DMS153 treated with DMSO at 0.1 percent for 48 hours (cell line): ENCODE data around the gene CTU1.
"Not testable (repeated sequence)": the region's sequence is repeated elsewhere in the genome, so short reads cannot be mapped to it uniquely, and the experiment has no call there.

Experiments
- DNase-seq: peaks from one replicate; lab custom pipeline; 2025; ENCODE audit not compliant: unreplicated experiment; lab: John Stamatoyannopoulos, UW

The CTU1 gene

DNA sequence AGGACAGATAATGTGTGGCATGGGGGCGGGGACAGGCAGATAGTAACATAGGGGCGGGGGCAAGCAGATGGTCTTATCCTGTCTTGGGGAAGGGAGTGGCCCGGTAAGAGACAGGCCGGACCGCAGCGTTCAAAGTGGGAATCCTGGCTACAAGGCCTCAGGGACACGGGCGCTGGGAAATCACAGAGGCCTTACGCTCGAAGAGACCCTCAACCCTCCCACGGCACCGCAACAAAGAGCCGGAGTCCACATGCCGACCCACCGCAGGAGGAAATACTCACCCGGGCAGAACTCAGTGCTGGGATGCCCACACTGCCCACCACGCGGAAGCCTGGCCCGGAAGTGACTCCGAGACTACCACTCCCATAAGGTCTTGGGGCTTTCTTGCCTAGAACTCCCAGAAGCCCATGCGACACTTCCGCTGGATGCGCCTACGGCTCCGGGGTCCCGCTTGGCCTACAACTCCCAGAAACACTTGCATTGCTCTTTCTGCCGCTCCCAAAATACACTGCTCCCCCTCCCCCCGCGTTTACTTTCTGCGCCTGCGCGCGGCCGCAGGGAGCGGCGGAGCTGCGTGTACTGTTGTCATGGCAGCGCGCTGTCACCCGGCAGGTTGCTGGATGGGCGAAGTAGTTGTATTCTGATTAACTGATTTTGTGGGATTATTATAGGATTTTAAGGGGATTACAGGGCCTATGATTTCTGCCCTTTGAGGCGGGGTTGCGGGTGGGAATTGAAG lies at the start of gene CTU1:
CTU1 (minus strand) TSS at position 344 of the 739 bp plus-strand sequence. CDS start 3,840 bp downstream, outside the sequence.
- peak; percentile 97 for DNase-seq

DNA sequence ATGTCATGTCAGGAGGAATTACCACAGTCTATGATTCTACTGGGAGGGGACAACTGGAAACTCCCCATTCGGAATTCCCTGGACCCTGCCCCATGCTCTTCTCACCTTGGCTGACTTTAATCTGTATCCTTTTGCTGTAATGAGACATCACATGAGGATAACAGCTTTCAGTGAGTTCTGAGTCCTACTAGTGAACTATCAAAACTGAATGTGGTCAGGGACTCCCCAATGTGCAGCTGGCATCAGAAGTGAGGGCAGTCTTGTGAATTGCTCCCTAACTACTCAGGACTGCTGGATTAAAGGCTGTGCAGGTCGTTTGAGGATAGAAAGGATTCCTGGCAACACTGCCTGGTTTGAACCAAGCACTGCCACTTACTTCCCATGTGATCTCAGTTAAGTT lies 49.1 kb upstream of the CTU1 start:
- DNase-seq = no peak

GRCh38 chr19:51156710-51157109 lies 48.5 kb upstream of the CTU1 start:
- DNase-seq = no peak

- DNase-seq = no peak
Observed at GRCh38 chr19:51150627-51151026, 42.4 kb upstream of the CTU1 start.

GRCh38 chr19:51148580-51148979 lies 40.4 kb upstream of the CTU1 start:
- DNase-seq = no peak

DNA sequence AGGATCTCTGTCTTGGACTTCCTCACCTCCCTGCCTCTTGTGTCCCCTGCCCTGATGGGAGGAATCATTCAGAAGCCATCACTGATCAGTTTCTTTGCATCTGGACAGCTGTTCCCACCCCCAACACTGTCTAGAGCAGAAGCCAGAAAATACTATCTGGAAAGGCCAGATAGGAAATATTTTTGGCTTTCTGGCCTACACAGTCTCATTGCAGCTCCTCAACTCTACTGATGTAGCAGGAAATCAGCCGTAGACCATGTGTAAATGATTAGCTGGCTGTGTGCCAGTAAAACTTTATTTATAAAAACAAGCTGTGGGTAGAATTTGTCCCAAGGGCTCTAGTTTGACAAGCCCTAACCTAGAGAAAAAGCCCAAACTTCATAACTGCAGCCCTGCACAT lies 39.5 kb upstream of the CTU1 start:
- DNase-seq = no peak

DNA sequence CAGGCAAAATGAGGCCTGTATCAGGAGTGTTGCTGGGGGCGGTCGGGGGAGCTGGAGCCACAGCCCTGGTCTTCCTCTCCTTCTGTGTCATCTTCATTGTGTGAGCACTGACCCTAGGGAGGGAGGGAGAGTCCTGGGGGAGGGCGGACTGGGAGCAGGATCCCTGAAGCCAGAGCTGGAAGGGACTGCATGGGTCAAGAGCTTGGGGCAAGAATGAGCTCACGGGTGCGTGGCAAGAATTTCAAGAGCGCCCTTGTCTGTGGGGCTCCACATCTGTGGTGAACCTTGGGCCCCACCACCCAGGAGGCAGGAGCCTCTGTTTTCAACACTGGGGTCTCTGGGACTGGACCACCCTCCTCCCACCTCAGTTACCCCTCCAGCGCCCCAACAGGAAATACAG lies 38.5 kb upstream of the CTU1 start:
- no peak for DNase-seq

- DNase-seq = no peak
Observed at GRCh38 chr19:51145916-51146493, 37.8 kb upstream of the CTU1 start.

DNA sequence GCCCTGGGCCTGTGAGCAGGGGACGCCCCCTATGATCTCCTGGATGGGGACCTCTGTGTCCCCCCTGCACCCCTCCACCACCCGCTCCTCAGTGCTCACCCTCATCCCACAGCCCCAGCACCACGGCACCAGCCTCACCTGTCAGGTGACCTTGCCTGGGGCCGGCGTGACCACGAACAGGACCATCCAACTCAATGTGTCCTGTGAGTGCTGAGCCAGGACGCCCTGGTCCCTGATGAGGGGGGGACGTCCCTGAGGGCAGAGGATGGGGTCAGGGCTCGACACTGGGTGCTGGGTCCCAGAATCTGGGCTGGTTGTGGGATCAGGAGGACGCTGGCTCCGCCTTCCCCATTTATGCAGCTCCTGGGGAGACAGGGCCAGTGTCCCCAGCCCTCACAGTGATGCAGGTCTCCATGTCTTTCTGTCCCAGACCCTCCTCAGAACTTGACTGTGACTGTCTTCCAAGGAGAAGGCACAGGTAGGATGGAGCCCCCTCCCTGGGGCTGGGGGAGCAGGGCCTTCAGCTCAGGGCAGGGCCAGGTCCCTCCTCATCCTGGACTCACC lies 36.4 kb upstream of the CTU1 start:
- DNase-seq = no peak

- DNase-seq = no peak
Observed at GRCh38 chr19:51143486-51143885, 35.3 kb upstream of the CTU1 start.

DNA sequence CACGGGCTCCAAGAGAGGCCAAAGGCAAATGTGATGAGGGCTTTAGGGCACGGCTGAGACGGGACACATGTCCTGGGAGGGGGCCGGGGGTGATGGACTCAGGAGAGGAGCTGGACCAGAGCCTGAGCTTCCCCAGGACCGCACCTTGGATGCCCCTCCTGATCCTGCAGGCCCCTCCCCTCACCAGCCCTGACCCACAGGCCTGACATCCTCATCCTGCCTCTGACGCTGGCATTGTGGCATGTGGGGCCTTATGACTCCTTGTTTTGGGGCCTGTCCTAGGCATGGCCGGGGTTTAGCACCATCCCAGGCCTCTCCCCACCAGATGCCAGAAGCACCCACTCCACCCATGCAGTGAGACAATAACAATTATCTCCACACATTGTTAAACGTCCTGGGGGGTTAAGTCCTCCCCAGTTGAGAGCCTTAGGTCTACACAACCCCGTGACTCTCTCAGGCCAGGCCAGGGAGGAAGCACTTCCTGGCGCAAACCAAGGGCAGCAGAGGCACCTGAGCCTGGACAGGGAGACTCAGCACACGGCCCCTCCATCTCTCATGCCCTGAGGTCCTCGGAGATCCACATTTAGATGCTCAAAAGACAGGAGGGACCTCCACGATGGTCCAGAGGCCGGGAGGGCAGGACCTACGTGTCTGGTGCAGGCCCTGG lies 34.7 kb upstream of the CTU1 start:
- DNase-seq = not testable (repeated sequence)

DNA sequence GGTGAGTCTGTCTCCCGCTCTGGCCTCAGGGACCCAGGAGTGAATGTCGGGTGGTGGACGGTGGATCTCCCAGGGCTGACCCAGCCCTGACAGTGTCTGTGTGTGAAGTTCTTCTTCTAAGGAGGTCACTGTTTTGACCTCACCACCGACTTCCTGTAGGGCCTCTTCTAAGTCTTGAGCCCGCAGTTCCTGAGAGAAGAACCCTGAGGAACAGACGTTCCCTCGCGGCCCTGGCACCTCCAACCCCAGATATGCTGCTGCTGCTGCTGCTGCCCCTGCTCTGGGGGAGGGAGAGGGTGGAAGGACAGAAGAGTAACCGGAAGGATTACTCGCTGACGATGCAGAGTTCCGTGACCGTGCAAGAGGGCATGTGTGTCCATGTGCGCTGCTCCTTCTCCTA lies 33.9 kb upstream of the CTU1 start, which contains the start of gene SIGLEC7:
SIGLEC7 (plus strand) TSS at position 183 of the 400 bp plus-strand sequence; CDS start at position 252, 69 bp downstream.
- DNase-seq = no peak

GRCh38 chr19:51141181-51141580 lies 33.0 kb upstream of the CTU1 start:
- DNase-seq = no peak

DNA sequence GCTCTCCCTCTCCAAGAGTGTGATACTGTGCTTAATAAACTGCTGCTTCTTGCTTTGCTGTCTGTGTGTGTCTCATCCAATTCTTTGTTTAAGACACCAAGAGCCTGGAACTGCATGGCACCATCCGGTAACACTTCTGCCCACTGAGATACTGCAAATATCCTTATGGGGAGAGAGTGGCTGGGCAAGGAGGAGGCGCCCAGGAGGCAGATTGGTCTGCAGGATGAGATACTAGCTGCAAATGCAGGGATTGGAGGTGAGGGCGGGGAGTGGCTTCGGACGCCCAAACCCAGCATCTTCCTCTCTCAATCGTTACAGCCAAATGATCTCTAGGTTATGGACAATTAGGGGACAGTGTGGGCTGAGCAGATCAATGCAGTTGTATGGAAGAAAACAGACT lies 32.2 kb upstream of the CTU1 start:
- no peak for DNase-seq

GRCh38 chr19:51139299-51140014 lies 31.2 kb upstream of the CTU1 start:
- DNase-seq = no peak

GRCh38 chr19:51138549-51138979 lies 30.4 kb upstream of the CTU1 start:
- DNase-seq = no peak

DNA sequence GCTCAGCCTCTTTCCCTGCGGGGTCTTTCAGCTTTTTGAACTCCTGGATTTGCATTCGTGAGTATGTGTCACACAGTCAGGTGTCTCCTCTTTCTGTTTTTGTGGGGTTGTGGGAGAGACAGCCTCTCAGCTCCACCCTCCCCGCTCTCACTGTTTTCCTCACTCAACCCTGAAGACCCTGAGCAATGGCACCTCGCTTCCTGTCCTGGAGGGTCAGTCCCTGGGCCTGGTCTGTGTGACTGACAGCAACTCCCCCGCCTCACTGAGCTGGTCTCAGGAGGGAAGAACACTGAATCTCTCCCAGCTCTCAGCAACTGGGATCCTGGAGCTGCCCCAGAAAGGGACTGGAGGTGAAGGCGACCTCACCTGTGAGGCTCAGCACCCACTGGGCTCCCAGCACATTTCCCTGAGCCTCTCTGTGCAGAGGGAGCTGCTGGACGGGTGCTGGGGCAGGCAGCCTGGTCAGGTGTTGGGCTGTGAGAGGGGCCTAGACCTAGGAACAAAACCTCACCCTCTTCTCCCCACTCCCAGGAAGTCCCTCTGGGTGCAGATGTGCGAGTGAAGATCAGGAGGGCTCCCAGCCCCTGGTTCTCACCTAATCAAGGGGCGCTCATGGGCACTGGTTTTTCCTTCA lies 29.7 kb upstream of the CTU1 start:
- DNase-seq = no peak

- DNase-seq = no peak
Observed at GRCh38 chr19:51136851-51137551, 28.8 kb upstream of the CTU1 start.

DNA sequence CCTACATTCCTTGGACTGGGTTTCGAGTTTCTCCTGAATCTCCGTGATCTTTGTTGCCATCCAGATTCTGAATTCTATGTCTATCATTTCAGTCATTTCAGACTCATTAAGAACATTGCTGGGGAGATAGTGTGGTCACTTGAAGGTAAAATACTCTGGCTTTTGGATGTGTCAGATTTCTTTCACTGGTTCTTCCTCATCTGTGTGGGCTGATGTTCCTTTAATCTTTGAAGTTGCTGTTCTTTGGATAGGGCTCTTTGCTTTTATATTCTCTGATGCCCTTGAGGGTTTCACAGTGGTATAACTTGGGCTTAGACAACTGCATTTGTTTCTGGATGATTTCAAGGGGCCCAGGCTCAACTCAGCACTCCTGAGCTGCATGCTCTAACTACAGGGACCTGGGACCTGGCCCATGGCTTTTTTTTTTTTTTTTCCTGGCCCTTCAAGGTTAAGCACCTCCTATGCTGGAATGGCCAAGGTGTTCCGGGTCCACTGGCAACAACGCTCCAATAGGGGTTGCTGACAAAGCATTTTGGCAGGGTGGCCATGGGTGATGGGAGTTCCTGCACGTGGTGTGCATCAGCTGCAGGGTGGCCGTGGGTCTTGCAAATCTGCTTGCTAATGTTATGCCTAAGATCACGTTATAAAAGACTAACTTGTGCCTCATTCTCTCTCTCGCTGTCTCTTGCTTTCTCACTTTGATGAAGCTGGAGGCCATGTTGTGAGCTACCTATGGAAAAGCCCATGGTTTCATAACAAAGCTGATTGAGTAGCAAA lies 28.0 kb upstream of the CTU1 start:
- no peak for DNase-seq
